HG03159 (cell line): Measurements from ENCODE around the gene PSKH1.
A peak's percentile ranks its signal among the peaks of the same experiment; 100 is the strongest.
"Not testable (repeated sequence)": the region's sequence is repeated elsewhere in the genome, so short reads cannot be mapped to it uniquely, and the experiment has no call there.

Experiments used
- ATAC-seq: cut with Tn5 transposase; IDR thresholded peaks from one replicate; pipeline ENCODE4 v1.9.1; 2021; ENCODE audit warnings: mild to moderate bottlenecking, moderate library complexity; ENCODE audit not compliant: unreplicated experiment

Gene PSKH1

GRCh38 chr16:67923414-67924116, 30.5 kb downstream of the PSKH1 start:
- no peak for ATAC-seq

GRCh38 chr16:67924140-67924906, 31.3 kb downstream of the PSKH1 start:
- no peak for ATAC-seq

DNA sequence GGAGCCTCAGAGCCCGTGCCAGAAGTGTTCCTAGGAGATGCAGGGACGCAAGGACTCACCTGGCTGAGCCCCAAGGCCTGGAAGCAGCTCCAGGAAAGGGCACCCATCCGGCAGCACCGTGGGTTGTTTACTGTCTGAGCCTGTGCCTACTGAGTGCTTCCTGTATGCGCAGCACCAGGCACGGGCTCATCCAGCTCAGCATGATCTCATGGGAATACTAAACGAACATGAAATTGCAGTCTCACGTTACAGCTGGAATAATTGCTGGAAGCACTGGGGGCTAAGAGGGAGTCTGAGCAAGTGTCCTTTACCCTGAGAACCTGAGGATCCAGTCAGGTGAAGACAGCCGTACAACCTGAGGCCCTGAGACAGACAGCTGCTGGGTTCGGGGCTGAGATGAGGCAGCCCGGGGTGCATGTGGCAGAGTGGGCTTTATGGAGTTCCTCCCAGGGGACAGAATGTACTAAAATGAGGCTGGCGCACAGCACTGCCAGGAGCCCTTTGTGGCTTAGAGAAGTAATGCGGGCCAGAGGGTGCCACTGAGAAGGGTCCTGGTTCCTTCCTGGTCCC, 33.2 kb downstream of the PSKH1 start:
- no peak for ATAC-seq

- ATAC-seq = no peak
Observed at GRCh38 chr16:67927131-67927941, 34.3 kb downstream of the PSKH1 start.

- ATAC-seq = no peak
Observed at GRCh38 chr16:67928147-67928546, 35.1 kb downstream of the PSKH1 start.

DNA sequence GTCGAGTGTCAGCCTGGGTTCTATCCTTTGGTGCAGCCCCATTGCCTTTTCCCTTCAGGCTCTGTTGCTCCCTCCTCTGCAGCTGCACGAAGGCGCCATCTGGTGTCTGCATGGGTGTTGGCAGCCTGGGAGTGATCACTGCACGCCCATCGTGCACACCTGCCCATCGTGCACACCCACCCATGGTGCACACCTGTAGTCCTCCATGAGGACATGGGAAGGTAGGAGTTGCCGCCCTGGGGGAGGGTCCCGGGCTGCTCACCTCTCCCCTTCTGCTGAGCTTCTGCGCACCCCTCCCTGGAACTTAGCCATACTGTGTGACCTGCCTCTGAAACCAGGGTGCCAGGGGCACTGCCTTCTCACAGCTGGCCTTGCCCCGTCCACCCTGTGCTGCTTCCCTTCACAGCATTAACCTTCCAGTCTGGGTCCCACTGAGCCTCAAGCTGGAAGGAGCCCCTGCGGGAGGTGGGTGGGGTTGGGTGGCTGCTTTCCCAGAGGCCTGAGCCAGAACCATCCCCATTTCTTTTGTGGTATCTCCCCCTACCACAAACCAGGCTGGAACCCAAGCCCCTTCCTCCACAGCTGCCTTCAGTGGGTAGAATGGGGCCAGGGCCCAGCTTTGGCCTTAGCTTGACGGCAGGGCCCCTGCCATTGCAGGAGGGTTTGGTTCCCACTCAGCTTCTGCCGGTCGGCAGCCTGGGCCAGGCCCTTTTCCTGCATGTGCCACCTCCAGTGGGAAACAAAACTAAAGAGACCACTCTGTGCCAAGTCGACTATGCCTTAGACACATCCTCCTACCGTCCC, 35.7 kb downstream of the PSKH1 start:
- peak; percentile 58 for ATAC-seq

GRCh38 chr16:67930191-67930590, 37.1 kb downstream of the PSKH1 start:
- ATAC-seq = no peak

GRCh38 chr16:67930678-67931211, 37.7 kb downstream of the PSKH1 start:
- no peak for ATAC-seq

DNA sequence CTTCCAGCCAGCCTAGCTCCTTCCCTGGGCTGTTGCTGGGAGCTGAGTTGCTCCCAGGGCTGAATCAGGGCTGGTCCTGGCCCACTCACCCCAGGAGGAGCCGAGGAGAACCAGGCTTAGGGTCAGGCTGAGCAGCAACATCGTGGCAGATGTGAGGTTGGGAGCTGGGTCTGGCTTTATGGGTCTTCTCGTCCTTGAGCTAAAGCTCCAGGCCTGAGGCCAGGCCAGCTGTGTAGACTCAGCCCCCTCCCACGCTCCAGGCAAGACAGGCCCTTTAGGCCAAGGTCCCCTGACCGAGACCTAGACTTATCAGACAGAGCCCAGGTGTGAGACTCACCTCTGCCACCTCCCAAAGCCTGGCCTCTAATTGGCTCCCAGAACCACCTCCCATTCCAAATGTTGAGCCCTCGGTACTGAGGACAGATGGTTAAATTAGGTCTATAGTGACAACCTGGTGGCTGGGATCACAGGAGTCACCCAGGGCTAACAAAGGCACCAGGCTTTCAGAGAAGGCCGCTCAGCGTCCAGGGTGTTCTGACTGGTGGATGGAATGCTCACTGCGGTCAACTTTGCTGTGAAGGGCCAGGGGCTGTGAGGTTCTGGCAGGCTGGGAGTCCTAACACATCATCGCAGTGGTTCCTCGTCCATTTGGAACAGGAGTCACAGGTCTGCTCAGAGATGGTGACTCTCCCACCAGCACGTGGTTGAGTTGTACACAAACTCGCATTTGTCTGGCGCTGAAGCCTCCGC, 38.8 kb downstream of the PSKH1 start, which contains the start of gene CTRL:
Gene CTRL, minus strand, starts transcription at position 151 of the 750 bp plus-strand sequence. Its CDS starts 10 bp downstream, at position 141.
- no peak for ATAC-seq

DNA sequence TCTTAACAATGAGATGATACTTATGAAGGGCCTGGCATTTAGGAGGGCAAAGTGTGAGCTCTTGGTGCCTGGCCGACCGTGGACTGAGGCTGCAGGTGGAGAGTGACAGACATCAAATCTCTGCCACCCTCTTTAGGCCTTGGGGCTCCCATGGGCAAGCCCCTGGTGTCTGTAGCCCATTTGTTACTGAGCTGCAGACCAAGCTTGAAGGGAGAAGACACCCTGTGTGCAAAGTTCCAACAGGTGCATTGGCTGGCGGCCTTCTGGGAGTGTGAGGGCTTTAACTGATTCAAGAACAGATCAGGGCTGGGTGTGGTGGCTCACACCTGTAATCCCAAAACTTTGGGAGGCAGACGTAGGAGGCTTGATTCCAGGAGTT, 39.4 kb downstream of the PSKH1 start:
- ATAC-seq = no peak

GRCh38 chr16:67933805-67934204, 40.8 kb downstream of the PSKH1 start:
- no peak for ATAC-seq

DNA sequence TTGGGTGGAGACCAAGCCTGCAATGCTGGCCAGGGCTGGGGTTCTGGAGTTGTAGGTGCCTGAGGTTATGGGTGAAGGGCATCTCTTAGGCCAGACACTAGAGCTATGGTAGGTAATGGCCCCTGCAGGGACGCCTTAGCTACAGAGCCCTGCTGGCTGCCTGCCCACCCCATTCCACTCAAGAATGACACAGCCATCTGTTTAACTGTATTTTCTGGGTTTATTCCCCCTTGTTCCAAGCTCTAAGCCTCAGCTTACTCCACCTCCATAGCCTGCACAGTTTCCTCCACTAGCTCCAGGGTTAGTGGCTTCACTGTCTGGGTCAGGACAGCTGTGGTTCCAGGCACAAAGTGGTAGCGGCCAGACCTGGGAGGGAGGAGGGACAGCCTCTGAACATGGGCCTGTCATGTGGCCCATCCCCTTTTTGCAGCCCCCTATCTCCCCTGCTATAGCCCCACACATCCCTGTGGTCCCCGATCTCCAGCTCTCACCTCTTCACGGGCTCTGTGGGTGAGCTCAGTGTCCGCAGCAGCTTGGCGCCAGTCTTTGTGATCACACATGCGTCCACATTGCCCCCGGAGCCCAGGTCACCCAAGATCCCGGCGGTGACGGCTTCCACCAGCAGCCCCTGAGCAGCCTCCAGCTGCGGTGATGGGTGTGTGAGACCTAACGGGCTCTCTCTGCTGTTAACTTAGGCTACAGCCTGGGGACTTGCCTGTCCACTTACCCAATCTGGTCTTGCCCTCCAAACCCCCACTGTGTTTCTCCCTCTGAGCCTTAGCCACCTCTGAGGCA, 41.4 kb downstream of the PSKH1 start:
- ATAC-seq = no peak

DNA sequence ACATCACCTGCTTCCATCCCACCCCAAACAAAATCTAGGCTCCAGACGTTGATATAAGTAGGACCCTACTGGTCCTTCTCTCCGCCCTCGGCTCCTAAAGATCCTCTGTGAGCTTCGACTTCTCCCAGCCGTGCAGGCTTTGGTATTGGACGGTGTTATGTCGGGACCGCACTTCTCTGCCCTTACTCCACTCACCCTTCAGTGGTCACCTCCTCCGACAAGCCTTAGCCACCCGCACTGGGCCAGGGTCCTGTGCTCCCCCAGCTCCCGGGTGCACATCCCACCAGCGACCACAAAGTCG, 42.0 kb downstream of the PSKH1 start:
- ATAC-seq = no peak

- peak; percentile 85 for ATAC-seq
Observed at GRCh38 chr16:67935402-67936123, 42.5 kb downstream of the PSKH1 start.

DNA sequence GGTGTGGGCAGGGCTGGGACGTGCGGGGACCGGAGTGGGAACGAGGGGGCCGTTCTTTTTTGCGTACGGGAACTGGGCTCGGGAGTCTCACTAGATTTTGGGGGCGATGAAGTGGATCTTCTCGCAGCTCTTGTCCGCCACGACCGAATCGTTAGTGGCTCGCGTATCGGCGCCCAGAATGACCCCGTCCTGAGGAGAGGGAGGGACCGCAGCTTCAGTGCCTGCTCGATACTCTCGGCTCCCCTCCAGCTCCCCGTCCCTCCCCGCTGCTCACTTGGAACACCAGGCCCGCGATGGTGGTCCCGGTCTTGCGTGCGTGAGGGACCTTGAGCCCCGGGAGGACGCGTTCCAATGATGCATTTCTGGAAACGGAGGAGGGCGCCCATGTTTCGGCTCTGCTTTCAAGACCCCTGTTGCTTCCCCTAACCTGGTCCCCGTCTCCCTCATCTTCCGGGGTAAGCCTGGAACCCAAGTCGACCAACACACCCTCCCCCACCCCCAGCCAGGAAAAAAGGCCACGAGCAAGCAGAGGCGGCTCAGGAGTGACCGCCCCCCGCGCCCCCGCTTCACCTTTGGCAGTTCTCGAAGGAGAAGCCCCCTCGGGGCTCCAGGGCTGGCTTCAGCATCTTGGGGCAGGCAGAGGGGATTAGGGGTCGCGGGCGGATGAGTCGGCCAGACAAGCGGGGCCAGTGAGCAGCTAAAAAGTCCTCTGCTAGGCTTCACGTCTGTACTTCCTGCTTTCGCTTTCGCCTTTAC, 43.2 kb downstream of the PSKH1 start, which contains the start of gene PSMB10:
Gene PSMB10, minus strand, starts transcription at position 727 of the 756 bp plus-strand sequence. Its CDS starts 101 bp downstream, at position 626.
- ATAC-seq = peak; percentile 53

GRCh38 chr16:67936880-67937605, 44.0 kb downstream of the PSKH1 start:
- ATAC-seq = no peak

- ATAC-seq = not testable (repeated sequence)
Observed at GRCh38 chr16:67937713-67938112, 44.7 kb downstream of the PSKH1 start.
